Stimulated activated CD4-positive, alpha-beta T cell treated with anti-CD3 and anti-CD28 coated beads, Interleukin-1b, Interleukin-23, amount 100 ng/mL, for 1 hour (primary cell): Measurements from ENCODE around the gene MYO1E.

ENCODE experiments used
- DNase-seq, 2 donors: peaks; one replicate each; pipeline ENCODE4 v3.0.0-alpha.2; 2020; ENCODE audit warnings: low read depth in 2 of 2

Gene MYO1E

GRCh38 chr15:59321000-59321689, 51.5 kb downstream of the MYO1E start:
- no peak for DNase-seq

- no peak for DNase-seq
Measured at GRCh38 chr15:59317211-59317610, 55.5 kb downstream of the MYO1E start.

GRCh38 chr15:59315914-59316451, 56.7 kb downstream of the MYO1E start:
- no peak for DNase-seq

- DNase-seq = no peak
Measured at GRCh38 chr15:59313641-59314332, 58.9 kb downstream of the MYO1E start.

GRCh38 chr15:59312205-59312604, 60.5 kb downstream of the MYO1E start:
- DNase-seq = no peak

- DNase-seq = no peak
Measured at GRCh38 chr15:59311195-59311594, 61.5 kb downstream of the MYO1E start.

- DNase-seq = no peak
Measured at GRCh38 chr15:59309405-59309804, 63.3 kb downstream of the MYO1E start.

GRCh38 chr15:59307165-59307537, 65.5 kb downstream of the MYO1E start:
- DNase-seq = no peak

GRCh38 chr15:59306520-59307164, 66.0 kb downstream of the MYO1E start:
- DNase-seq = no peak

- DNase-seq = no peak
Measured at GRCh38 chr15:59304807-59305206, 67.9 kb downstream of the MYO1E start.

- no peak for DNase-seq
Measured at GRCh38 chr15:59304034-59304795, 68.5 kb downstream of the MYO1E start.

GRCh38 chr15:59303633-59304032, 69.0 kb downstream of the MYO1E start:
- DNase-seq = no peak

GRCh38 chr15:59303136-59303535, 69.5 kb downstream of the MYO1E start:
- no peak for DNase-seq

GRCh38 chr15:59301527-59301926, 71.1 kb downstream of the MYO1E start:
- no peak for DNase-seq

- no peak for DNase-seq
Measured at GRCh38 chr15:59300618-59301139, 72.0 kb downstream of the MYO1E start.

- peak; percentile 16 to 22 for DNase-seq
Measured at GRCh38 chr15:59299929-59300617, 72.6 kb downstream of the MYO1E start.

GRCh38 chr15:59298854-59299250, 73.8 kb downstream of the MYO1E start:
- DNase-seq = no peak

GRCh38 chr15:59298225-59298853, 74.3 kb downstream of the MYO1E start:
- no peak for DNase-seq

GRCh38 chr15:59296181-59296617, 76.5 kb downstream of the MYO1E start:
- DNase-seq = no peak

GRCh38 chr15:59295261-59296001, 77.2 kb downstream of the MYO1E start:
- DNase-seq = no peak
